ENCODE results near the gene KDM3B. TPM values are rescaled to one million over a fixed set of nuclear protein-coding genes. Genes with fewer than 3 reads are reported as not detected.

The KDM3B gene
- total and polyA plus RNA-seq, 12 donors = 11.9 to 57.3 (median 46.7) TPM

DNA sequence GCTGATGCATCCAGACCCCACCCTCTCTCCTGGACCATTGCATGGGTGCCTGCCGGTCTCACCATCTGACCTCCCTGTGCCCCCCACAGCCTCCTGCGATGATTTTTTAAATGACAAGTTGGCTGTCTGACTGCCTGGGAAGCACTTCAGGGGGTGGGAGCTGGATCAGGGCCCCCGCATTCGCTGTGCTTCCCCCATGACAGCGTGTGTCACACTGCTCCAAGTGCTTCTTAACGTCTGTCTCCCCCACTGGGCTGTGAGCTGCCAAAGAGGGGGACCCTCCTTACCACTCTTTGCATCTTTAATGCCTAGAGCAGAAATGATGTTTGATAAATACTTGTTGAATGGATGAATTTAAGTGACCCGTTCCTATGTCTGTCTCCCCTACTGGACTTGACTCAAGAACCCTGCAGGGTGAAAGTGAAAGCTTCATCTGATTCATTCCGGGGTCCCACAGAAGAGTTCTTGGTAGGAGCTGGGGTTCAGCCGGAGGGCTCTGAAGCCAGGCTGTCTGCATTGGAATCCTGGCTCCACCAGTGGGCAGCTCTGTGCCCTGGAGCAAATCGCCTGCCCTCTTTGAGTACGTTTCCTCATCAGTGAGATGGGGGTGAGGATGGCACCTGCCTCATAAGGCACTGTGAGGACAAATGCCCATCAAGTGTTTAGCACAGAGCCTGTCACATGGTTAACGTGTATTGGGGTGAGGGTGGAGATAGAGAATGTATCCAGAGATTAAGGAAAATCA, 105.2 kb downstream of the KDM3B start:
- H3K27me3 ChIP-seq = no peaks in the 10 kb centered on the region
- TF ChIP-seq, protein P1, sequence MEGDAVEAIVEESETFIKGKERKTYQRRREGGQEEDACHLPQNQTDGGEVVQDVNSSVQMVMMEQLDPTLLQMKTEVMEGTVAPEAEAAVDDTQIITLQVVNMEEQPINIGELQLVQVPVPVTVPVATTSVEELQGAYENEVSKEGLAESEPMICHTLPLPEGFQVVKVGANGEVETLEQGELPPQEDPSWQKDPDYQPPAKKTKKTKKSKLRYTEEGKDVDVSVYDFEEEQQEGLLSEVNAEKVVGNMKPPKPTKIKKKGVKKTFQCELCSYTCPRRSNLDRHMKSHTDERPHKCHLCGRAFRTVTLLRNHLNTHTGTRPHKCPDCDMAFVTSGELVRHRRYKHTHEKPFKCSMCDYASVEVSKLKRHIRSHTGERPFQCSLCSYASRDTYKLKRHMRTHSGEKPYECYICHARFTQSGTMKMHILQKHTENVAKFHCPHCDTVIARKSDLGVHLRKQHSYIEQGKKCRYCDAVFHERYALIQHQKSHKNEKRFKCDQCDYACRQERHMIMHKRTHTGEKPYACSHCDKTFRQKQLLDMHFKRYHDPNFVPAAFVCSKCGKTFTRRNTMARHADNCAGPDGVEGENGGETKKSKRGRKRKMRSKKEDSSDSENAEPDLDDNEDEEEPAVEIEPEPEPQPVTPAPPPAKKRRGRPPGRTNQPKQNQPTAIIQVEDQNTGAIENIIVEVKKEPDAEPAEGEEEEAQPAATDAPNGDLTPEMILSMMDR (IDR thresholded peaks at IDR 0.05) = peak in 3 of 9 donors; percentile 8 to 14 (median 12)
- H3K36me3 ChIP-seq = no peaks in the 10 kb centered on the region
- peak overlapping the region in 6 of 10 donors; percentile 24 to 41 (median 38) for H3K4me3 ChIP-seq
- peak overlapping the region in 5 of 10 donors; percentile 46 to 73 (median 59) for H3K27ac ChIP-seq
- H3K4me1 ChIP-seq = peaks cover 13 to 57% (median 48%) of the 10 kb centered on the region in 9 donors
- ATAC-seq (no peak), DNase-seq (no peak)
- intact Hi-C loops (cut with DNase I) = loop anchor here in 2 of 10 donors (5.0 kb wide), 2 partner anchors 40 to 45 kb away; no protein-coding TSS in a partner anchor
- no peaks in the 10 kb centered on the region for H3K9me3 ChIP-seq
- 66 to 67% methylated on average over 12 of the region's 12 CpGs for WGBS, 2 donors

DNA sequence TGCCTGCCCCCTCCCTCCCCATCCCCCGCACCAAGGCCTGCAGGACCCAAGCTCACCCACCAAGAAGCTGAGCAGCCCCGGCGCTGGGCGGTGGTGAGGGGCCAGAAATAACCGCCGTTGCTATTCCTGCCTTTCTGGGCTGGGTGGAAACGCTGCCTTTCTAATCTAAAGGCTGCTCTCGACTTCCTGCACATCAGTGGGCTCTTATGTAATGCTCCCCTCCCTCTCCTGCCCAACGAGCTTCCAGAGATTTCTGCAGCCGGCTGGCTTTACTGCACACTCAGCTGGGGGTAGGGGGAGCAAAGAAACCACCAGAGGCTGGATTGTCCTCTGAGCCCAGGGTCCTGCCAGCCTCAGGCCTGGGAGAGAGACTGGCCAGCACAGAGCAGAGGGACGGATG, 105.9 kb downstream of the KDM3B start:
- Histone ChIP-seq H3K27ac (peak overlapping the region in 5 of 10 donors; percentile 46 to 73 (median 59)), H3K36me3 (no peaks in the 10 kb centered on the region), H3K27me3 (no peaks in the 10 kb centered on the region), H3K4me3 (peak overlapping the region in 6 of 10 donors; percentile 24 to 41 (median 38)), H3K4me1 (peaks cover 13 to 63% (median 52%) of the 10 kb centered on the region in 9 donors), H3K9me3 (no peaks in the 10 kb centered on the region)
- DNase-seq (peak in 1 of 2 donors; percentile 46), ATAC-seq (peak in 6 of 8 donors; percentile 39 to 73 (median 61))
- 12 to 13% methylated on average over 11 of the region's 11 CpGs for WGBS, 2 donors
- TF ChIP-seq, protein P1 (IDR thresholded peaks at IDR 0.05) = no peak
- intact Hi-C loops (cut with DNase I) = loop anchor here in 2 of 10 donors (5.0 kb wide), 2 partner anchors 39 to 44 kb away; no protein-coding TSS in a partner anchor

DNA sequence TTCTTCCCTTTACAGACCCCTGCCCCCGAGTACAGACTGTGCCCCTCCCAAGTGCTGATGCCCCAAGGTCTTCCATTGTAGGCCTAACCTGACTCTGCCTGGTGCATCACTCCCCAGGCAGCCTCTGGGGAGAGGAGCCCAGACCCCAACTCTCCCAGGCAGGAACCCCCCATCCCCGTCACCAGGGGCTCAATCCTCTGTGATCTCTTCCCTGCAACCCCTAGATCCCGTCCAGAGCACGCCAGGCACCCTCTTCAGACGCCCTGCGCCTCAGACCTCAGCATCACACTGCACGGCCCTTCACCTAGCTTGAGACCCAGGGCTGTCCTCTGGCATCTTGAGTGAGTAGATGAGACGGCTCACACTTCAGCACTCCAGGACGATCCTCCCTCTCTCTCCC, 106.4 kb downstream of the KDM3B start:
- H3K27me3 ChIP-seq = no peaks in the 10 kb centered on the region
- TF ChIP-seq, protein P1 (IDR thresholded peaks at IDR 0.05) = no peak
- H3K36me3 ChIP-seq = no peaks in the 10 kb centered on the region
- H3K27ac ChIP-seq = peak overlapping the region in 5 of 10 donors; percentile 58 to 73 (median 65)
- intact Hi-C loops (cut with DNase I) = loop anchor here in 2 of 10 donors (5.0 kb wide), 2 partner anchors 38 to 43 kb away; no protein-coding TSS in a partner anchor
- DNase-seq (no peak), ATAC-seq (no peak)
- 78% methylated on average over 9 of the region's 9 CpGs for WGBS, 2 donors
- peaks cover 13 to 66% (median 56%) of the 10 kb centered on the region in 9 donors for H3K4me1 ChIP-seq
- no peak overlapping the region for H3K4me3 ChIP-seq
- H3K9me3 ChIP-seq = no peaks in the 10 kb centered on the region

DNA sequence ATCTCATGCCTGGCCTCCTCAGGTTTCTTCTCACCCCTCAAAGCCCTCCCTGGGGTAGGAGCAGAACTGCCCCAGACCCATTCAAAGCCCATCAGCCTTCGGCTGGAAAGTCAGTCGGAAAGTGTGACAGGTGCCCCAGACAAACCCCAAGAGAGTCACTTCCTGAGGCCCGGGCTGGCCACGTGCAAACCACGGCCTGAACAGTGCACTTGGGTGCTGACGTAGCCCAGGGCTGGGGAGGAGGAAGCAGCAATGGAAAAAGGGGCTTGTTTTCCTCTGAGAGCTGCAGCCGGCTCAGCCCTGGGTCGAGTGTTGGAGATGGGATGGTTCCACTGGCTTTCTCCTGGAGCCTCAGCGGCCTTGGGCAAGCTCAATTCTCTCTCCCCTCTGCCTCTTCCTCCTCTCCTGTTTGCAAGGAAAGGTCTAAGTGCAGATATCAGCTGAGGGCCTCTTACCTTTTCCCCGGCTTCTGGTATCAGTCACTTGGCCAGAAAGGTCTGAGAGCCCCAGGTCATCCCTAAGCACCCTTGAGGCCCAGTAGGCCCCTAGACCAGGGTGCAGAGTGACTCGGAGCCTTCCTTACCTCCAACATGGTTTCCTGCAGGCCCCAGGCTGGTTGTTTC, 106.9 kb downstream of the KDM3B start:
- peak overlapping the region in 5 of 10 donors; percentile 58 to 73 (median 65) for H3K27ac ChIP-seq
- 67 to 78% methylated on average over 11 of the region's 11 CpGs for WGBS, 2 donors
- TF ChIP-seq, protein P1 (IDR thresholded peaks at IDR 0.05) = no peak
- DNase-seq (peak; percentile 39 to 79), ATAC-seq (peak in 4 of 8 donors; percentile 4 to 28 (median 18))
- intact Hi-C loops (cut with DNase I) = loop anchor here in 2 of 10 donors (5.0 kb wide), 2 partner anchors 38 to 43 kb away; no protein-coding TSS in a partner anchor
- peaks cover 13 to 69% (median 59%) of the 10 kb centered on the region in 9 donors for H3K4me1 ChIP-seq
- H3K4me3 ChIP-seq = no peak overlapping the region
- H3K36me3 ChIP-seq = no peaks in the 10 kb centered on the region
- H3K9me3 ChIP-seq = no peaks in the 10 kb centered on the region
- H3K27me3 ChIP-seq = no peaks in the 10 kb centered on the region

All from heart right ventricle (tissue), 16 donors.